HL-60/S4 (cell line): ENCODE measurements around the gene ASB2.

Experiments
- in situ Hi-C: fragments of 300-500 bp; cut with MboI; formaldehyde crosslinking; loops from 2 replicates; pipeline ENCODE4 v1.14.3; 2022; ENCODE audit warnings: low sequenced_read_pairs

The ASB2 gene

GRCh38 chr14:93915070-93915705, 61.2 kb downstream of the ASB2 start:
- in situ Hi-C loops = no loop called here

GRCh38 chr14:93914278-93914677, 62.1 kb downstream of the ASB2 start:
- in situ Hi-C loops = no loop called here

- in situ Hi-C loops = no loop called here
These were observed 63.6 kb downstream of the ASB2 start for GRCh38 chr14:93912782-93913181.

DNA sequence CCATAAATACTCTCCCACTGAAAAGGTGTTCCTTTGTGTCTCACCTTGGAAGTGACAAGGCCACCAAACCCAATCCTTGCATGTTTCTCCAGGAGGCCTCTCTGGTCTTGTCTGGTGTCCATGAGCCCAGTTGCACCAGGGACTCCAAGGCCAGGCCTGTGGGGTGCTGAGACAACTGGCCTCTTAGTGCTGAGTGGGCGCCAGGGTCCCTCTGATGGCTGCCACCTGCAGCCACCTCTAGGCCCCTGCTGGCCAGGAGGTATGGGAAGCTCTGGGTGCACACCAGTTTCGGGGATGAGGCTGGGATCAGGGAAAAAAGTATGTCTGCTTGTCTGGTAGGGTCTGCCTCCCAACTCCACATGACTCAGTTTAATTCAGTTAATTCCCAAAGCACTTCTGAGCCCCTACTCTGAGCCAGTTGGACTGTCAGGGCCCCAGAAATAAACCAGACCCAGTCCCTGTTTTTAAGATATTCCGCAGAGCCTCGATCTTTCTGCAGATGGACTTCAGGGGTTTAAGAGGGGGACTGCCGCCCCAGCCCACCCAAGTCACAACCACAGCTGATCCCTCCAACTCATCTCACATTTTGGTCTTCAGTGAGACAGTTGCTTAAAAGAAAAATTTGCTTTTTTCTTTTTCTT, 64.3 kb downstream of the ASB2 start:
- in situ Hi-C loops = no loop called here

DNA sequence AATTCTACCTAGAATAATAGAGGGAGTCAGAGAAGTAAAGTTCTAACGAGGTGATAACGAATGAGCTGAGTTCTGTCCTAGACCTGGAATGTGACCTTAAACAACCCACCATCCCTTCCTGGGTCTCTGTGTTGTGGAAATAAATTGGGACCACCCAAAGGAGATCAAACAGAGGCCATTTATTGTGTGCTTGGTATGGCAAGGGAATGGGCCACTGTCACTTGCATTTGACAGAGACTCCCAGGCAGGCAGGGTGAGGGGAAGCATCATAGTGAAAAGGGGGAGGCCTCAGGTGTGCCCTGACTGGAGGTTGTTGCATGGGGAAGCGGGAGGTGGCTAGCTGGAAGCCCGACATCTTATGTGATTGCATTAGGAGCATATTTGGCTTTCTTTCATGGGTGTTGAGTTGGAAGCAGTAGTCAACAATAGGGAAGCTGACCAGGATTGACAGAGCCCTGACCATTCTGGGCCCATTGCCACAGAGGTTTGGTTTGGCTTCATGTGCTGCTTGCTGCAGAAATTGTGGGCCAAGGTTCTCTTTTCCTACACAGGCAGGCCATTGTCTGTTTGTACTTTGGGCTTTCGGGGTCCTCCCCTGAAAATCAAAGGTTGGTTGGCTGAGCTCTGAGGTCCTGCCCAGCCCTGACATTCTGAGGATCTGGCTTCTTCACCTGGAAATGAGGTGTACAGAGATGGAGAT, 66.8 kb downstream of the ASB2 start:
- in situ Hi-C loops = loop anchor here (10.0 kb wide), 1 partner anchor 255 kb away; no protein-coding TSS in a partner anchor

GRCh38 chr14:93906341-93907329, 69.7 kb downstream of the ASB2 start:
- in situ Hi-C loops = loop anchor here (10.0 kb wide), 1 partner anchor 252 kb away; no protein-coding TSS in a partner anchor

- in situ Hi-C loops = loop anchor here (10.0 kb wide), 1 partner anchor 251 kb away; no protein-coding TSS in a partner anchor
These were observed 70.7 kb downstream of the ASB2 start for GRCh38 chr14:93905623-93906022.

GRCh38 chr14:93903342-93904184, 72.8 kb downstream of the ASB2 start:
- in situ Hi-C loops = loop anchor here (10.0 kb wide), 1 partner anchor 249 kb away; no protein-coding TSS in a partner anchor

GRCh38 chr14:93902619-93903307, 73.6 kb downstream of the ASB2 start:
- in situ Hi-C loops = loop anchor here (10.0 kb wide), 1 partner anchor 248 kb away; no protein-coding TSS in a partner anchor

DNA sequence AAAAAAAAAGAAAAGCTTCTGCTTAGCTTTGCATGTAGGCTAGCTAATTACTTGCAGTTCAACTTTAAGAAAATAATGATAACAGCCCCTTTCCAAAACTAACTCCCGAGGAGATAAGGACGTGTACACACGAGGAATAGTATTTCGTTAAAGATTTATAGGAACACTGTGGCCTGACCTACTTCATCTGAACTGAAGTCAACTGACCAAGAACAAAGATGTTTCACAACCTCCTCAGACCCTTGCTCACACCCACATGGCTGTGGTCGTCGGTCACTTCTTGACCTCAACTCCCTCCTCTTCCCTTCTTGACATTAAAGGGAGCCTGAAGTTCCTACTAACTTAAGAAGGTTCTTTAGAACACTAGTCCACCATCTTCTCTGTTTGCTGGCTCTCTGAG, 74.6 kb downstream of the ASB2 start:
- in situ Hi-C loops = loop anchor here (10.0 kb wide), 1 partner anchor 247 kb away; no protein-coding TSS in a partner anchor

- in situ Hi-C loops = no loop called here
These were observed 77.6 kb downstream of the ASB2 start for GRCh38 chr14:93898731-93899130.

DNA sequence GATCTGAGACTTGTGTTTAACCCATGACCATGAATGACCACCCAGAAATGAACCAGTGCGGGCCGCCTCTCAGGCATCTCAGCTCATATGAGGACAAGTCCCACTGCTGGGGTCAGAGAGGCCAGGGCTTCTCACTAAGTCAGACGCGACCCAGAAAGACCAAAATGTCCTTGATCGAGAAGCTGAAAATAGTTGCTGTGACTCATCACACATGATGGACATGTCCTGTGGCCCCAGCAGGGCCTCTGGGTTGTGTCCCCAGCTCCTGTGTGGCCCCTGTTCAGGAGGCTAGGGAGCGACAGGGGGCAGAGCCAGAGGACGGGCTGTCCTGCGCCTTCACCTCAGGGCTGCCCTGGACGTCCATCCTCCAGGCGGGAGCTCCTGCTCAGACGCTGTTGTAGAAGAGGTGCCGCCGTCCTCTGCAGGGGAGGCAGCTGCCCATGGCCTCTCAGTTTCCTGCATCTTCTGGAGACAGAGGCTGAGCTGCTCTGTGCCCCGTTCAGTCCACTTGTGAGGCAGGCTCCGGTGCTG, 78.2 kb downstream of the ASB2 start:
- in situ Hi-C loops = no loop called here

GRCh38 chr14:93897476-93897845, 78.9 kb downstream of the ASB2 start:
- in situ Hi-C loops = no loop called here

DNA sequence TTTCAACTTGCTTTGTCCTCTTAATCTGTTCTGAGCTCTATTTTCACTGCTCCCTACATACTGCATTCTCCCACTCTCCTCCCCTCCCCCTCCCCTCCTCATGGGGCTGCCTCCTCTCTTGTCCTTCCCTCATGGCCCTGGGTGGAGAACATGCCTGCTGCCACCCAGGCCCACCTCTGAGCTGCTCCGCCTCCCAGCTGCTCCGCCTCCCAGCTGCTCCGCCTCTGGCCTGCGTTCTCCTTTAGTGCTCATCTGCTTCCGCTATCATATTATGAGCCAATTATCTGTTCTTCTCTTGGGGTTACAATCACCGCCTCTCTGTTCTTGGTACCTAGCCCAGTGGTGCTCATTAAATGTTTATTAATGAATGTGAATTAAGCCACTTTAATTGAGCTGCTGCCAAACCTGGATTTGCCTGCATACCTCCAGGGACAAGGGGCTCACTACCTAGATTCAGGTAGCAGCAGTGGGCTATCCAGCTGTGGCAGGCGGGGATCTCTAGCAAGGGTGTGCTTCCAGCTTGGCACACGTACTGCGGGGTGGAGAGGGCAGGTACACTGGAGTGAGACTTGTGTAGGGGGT, 81.3 kb downstream of the ASB2 start:
- in situ Hi-C loops = no loop called here

- in situ Hi-C loops = no loop called here
These were observed 82.6 kb downstream of the ASB2 start for GRCh38 chr14:93893661-93894261.

DNA sequence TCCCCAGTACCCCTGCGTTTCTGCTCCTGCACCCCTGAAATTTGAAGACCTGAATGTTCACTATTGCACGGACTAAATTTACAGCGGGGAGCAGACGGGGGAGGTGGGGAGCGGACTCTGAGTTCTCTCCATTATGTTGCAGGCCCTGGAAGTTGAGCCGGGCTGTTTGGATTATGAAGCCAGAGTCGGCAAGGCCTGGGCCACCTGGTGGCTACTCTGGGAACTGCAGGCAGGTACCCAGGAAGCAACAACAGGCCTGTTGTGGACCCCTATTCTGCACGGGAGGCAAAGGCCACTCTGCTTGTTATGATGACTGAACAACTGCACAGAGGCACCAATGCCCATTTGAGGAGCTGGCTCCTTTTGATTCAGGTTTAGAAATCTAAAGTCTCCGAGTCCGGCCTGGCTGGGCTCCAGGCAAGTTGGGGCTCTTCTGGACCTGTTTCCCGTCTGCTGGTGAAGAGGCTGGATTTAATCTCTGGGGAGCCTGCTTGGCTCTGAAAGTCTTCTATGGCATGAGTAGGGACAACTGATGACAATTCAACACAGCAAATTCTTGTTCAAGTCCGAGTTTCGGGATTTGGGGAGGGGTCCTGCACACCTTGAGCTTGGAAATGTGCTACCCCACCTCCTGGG, 83.3 kb downstream of the ASB2 start:
- in situ Hi-C loops = no loop called here

- in situ Hi-C loops = no loop called here
These were observed 83.9 kb downstream of the ASB2 start for GRCh38 chr14:93892505-93892839.
